A204.1 (cell line): ENCODE results near the gene MYO18B.
"Not testable (repeated sequence)": the region's sequence is repeated elsewhere in the genome, so short reads cannot be mapped to it uniquely, and the experiment has no call there.

Experiments
- FAIRE-seq: peaks from 2 replicates; lab custom pipeline; 2012; peaks lifted over from hg19 to GRCh38; lab: Jason Lieb, UNC

MYO18B gene, protein sequence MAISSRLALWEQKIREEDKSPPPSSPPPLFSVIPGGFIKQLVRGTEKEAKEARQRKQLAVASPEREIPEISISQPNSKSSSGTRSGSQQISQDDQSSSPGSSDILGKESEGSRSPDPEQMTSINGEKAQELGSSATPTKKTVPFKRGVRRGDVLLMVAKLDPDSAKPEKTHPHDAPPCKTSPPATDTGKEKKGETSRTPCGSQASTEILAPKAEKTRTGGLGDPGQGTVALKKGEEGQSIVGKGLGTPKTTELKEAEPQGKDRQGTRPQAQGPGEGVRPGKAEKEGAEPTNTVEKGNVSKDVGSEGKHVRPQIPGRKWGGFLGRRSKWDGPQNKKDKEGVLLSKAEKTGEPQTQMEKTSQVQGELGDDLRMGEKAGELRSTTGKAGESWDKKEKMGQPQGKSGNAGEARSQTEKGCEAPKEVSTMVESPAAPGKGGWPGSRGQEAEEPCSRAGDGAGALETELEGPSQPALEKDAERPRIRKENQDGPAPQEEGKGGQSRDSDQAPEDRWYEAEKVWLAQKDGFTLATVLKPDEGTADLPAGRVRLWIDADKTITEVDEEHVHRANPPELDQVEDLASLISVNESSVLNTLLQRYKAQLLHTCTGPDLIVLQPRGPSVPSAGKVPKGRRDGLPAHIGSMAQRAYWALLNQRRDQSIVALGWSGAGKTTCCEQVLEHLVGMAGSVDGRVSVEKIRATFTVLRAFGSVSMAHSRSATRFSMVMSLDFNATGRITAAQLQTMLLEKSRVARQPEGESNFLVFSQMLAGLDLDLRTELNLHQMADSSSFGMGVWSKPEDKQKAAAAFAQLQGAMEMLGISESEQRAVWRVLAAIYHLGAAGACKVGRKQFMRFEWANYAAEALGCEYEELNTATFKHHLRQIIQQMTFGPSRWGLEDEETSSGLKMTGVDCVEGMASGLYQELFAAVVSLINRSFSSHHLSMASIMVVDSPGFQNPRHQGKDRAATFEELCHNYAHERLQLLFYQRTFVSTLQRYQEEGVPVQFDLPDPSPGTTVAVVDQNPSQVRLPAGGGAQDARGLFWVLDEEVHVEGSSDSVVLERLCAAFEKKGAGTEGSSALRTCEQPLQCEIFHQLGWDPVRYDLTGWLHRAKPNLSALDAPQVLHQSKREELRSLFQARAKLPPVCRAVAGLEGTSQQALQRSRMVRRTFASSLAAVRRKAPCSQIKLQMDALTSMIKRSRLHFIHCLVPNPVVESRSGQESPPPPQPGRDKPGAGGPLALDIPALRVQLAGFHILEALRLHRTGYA (N-terminal part only)

DNA sequence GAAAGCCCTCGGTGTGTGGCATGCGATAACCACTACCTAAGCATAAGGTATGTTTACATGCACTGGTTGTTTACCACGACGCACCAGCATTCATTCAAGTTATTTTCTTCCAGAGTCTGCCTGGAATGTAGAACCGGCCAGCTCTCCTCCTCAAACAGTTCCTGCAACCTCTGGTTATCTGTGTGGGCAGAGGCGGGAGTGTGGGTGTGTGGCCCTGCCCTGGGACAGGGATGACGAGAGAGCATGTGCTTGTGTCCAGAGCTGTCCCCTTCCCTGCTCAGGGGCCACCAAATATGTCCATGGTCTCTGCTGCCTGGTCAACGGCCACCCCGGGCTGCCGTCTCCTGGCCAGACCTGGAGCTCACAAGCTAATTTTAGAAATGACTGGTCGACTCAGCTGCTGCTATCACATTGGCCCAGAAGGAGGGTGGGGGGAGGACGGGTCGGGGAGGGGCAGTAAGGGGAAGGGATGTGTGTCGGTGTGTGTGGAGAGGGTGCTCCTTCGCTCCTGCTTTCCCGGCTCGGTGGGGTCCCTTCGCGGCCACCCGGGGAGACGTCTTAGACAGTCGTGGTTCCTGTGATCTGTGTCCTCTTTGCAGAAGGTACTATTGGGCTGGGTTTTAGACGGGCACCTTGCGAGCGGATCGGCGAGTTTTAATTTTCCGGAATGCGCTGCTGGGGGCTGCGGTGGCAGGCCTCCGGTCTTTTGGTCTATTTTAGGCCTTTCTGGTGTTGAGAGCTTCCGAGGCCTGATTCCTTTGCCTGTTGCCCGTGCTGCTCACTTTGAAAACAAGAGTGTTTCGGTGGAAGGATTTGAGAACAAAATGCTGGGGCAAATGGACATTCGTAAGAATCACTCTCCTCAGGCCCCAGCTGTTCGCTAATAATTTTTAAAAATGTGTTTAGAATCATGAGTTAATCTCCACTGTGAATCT, at the start of gene MYO18B:
Gene MYO18B (plus strand): TSS at position 497 of the 935 bp plus-strand sequence. CDS start 18,905 bp downstream, outside the sequence.
- no peak for FAIRE-seq

DNA sequence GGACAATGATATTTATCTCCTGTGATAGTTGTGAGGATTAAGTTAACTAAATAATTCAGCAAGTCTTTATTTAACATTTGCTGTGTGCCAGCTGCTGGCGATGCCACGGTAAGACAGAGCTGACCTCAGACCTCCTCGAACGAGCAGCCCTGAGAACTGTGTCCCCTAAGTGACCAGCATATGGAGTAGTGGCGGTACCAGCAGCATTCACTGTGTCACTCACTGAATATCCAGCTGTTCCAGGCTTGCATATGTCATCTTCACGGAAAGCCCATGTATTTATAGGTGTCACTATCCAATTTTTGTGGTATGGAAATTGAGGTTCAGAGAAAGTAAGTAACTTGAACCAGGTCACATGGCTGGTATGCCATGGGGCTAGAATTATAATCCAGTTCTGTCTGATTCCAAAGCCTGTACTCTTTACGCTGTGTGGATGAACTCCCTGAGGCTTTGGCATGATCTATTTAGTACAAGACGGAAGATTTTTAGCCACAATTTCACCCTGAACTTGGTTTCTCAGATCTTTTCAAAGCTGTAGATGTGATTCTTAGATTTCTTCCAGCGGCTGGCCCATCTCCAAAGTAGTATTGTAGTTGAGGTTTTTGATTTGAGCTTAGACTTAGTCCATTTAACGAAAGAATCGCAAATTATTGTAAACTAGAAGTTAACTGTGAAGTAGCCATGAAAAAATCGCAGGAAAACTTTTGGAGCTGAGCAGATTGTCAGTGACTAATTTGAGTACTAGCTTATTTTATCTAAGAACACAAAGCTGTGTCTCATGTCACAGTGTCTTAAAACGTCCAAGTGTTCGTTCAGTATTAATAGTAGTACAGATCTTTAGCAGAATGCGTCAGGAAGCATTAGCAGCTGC, 49.4 kb upstream of the MYO18B start:
- FAIRE-seq, result no peak

DNA sequence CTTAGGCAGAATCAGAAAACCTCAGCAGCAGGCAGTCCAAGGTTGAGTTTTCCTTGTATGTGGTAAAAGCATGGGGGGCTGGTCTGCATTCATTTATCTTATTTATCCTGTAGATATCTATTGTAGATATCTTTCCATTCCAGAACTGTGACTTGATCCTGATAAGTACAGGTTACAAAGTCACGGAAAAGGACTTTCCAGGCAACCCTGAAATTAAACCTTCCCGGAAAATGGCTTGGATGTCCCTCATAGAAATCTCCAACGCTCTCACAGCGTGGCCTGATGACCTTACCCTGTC, 48.8 kb upstream of the MYO18B start:
- no peak for FAIRE-seq

DNA sequence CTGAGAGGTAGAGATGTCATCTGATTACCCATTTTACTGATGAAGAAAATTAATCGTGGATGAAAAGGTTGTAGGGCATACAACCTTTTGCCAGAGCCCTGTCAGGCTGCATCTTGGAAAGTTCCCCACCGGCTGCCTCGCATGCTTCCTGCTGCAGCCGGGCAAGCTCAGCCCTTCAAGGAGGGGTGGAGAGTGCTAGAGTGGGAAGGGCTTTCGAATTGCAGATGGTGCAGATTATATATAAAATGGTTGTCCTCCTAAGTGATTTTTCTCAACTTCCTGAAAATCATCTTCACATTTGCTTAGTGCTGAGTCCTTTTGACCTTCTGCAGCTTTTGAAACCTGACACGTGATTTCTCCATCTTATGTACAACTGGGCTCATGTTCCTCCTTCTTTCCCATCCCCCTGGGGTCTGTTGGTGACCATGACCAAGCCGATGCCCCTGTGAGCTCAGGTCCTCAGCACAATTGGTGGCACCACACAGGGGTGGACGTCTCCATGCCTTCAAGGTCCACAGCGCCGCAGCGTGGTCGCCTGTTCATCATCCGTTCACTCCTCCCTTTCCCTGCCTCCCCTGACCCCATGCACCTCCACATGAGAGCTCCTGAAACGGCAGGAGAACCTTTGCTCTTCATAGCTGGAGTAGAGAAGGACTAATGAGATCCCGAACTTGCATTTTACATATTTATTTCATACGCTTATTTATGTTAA, 47.6 kb upstream of the MYO18B start:
- FAIRE-seq, result no peak

DNA sequence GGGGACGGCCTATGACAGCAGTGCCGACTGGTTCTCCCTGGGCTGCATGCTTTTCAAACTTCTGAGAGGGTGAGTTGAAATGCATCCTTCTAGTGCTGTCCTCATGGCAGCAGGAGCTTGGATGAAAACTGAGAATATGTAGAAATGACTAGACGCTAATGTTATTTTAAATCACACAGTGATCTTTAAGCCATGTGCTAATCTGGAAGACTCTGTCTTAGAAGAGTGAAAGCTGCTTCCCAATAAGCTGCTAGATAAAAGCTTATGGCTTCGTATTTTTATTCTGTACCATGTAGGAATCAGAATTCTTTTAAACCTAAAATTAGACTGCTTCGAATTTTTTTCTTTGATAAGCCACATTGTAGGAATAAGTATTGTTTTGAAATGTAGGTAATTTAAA, 46.8 kb upstream of the MYO18B start:
- no peak for FAIRE-seq

DNA sequence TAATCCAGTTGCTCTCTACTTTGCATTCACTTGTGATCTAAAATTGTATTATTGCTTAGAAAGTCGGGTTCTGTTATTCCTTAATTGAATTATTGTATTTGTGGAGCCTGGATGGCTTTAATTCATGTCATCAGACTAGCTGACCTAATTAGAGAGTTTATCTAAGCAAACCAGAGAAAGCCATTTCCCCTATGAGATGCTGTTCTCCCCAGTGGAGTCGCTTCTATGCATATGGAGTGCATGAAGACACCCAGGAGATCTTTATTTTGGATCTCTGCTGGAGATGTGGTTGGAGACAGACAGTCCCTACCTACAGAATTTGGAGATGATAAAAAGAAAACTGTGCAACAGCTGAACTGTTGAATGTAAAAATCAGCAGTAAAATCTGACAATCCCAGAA, 45.2 kb upstream of the MYO18B start:
- FAIRE-seq, result no peak

DNA sequence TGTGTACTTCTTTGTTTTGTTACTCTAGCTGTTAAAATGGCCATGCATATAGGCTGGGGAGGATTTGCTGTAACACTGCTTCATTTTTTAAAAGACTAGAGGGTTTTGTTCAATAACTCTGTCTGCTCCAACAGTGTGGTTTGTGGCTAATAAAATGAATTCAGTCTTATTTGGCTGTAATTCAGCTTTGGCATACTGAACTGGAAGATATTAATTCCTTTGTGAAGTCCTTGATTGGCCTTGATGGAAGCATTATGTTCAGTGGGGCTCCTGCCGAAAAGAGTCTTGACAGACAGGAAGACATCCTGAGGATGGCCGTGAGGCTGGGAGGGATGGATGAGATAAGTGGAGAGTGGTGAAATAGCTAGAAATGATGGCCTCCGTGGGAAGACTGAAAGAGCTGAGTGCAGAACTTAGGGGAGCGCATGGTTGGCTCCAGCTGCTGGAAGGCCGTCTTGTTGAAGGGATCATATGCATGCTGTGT, 44.8 kb upstream of the MYO18B start:
- no peak for FAIRE-seq

DNA sequence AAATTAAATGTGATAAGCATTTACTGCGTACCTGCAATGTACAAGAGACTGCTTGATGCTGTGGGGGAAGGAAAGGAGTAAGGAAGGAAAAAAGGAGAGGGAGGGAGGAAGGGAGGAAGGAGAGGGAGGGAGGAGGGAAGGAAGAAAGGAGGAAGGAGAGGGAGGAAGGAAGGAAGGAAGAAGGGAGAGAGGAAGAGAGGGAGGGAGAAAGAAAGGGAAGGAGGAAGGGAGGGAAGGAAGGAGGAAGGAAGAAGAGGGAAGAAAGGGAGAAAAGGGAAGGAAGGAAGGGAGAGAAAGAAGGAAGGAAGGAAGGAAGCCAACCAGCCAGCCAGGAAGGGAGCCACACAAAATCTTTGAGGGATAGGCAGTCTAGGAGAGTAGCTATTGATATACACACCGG, 44.0 kb upstream of the MYO18B start:
- no peak for FAIRE-seq

DNA sequence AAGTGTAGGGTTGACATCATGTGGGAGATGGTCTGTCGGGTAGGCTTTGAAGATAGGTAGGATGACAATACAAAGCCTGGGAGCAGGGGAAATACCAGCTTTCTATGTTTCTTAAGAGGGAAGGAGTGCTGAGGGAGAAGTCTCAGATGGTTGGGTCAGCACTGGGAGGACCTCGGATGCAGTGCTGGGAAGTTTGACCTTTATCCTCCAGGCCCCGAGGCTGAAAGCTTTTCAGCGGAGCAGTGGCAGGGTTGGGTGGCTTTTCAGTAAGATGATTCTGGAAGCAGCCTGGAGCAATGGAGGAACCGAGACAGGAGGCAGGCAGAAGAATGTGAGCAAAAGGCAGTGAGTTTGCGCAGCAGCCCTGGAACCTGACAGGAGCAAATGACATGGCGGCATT, 43.5 kb upstream of the MYO18B start:
- no peak for FAIRE-seq

DNA sequence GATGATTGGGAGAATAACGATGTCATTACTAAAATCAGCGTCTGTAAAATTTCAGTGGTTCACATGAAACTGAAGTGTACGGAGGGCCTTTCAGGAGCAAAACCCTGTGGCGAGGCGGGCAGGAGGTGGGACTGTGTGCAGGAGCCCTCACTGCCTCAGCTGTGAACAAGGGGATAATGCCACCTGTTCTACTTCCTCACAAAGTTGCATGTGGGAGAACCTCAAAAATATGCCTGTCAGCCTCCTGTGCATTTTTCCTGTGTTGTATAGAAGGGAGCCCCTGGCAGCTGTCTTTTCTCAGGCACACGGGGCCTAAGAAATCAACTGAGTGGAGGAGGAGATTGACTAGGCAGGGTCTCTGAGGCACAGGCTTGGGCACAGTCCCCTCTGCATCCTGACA, 43.0 kb upstream of the MYO18B start:
- no peak for FAIRE-seq

DNA sequence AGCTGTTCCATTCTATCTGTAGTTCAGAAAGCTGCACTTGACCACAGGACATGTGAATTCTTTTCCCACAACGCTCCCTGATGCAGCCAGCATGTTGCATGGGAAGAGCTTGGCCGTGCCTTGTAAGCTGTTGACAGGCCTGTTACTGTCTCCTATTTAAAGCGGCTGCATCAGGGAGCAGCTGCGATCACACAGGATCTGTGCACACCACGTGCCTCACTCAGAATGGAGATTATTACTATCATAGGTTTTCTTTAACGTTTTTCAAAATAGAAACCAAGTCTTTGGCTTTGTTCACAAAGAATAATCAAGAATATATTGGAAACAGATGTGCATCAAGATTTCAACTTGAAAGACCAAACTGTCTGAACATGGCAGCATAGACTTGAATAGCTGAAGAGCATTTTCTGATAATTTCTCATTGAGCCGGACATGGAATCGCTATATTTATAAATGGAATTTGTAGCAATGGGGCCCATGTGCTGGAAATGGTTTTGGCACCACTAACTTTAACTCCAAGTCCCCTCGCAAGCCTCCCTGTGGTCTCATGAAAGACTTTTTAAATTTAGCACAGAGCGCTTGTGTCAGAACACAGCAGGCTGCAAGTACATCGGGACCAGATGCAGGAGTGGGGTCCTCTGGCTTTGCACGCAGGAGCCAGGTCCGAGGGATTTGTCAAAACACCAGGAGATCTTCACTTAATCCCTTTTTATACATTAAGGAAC, 40.8 kb upstream of the MYO18B start:
- no peak for FAIRE-seq

DNA sequence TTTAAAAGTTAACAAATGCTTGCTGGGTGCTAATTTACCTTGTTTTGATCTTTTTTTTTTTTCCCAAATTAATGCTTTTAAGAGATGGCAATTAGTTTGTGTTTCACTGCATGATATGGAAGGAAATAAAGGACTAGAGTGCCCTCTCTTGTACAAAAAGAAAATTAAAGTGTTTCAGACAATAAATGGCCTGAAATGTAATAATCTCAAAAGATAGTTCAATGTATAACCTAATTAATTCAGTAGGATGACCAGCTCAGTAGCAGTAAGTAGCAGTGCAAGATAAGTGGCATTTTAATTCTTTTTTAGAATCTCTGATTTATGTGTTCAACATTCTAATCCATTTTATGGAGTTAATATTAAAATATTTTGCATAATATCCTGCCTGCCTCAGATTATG, 39.9 kb upstream of the MYO18B start:
- peak; percentile 93 for FAIRE-seq

DNA sequence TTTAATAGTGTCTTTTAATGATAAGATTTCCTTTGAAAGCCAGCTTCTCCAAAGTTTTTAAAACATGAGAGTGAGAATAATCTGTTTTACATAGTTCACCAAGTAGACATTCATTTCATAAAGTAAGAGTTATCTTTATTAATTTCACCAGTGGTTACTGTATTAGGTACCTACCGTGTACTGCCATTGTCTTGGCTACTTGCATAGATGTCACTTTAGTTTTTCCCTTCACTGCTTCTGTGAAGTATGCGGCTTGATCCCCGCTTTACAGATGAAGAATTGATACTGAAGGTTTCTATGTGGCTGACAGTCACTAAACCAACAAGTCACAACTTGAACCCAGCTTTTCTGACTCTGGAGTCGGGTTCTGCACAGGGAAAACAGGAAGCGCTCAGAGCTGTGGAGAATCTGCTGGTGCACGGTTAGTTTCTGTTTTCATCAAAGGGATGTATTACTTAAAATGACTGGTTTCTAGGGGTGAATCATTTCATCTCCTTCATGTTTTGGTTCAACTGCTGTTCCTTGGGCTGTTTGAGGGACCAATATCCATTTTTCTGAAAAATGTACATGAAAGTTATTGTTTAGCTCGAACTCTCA, 39.3 kb upstream of the MYO18B start:
- no peak for FAIRE-seq

DNA sequence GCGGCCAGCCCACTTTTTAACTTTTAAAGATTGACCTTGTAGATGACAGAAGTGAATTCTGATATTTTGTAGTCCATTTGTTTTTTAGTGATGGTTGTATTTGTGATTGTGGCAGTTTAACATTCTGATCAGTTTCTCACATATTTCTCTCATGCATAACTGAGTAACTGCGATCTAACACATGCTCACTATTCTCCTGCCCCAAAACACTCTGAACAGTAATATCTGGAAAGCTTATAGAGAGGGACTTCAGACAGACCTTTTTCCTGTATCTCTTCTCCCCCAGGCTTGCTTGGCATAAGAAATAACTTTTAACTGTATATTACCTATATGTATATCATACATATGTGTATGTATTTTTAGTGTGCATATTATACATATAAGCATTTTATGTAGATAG, 37.3 kb upstream of the MYO18B start:
- FAIRE-seq, result no peak

DNA sequence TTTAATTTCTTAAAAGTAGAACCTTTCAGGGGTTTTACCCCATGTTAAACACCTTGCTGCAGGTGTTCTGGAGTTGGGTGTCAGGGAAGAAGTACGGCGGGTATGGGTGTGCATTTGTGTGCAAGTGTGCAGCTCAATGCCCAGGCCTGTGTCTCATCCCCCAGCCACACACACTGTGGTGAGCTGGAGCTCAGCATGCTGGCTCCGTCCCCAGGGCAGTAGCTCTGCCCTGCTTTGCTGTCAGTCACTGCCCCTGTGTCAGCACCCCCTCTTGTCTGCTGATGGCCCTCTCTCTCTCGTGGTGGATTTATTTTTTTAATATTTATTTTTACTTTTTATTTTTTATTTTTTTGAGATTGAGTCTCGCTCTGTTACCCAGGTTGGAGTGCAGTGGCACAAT, 35.8 kb upstream of the MYO18B start:
- FAIRE-seq, result no peak

DNA sequence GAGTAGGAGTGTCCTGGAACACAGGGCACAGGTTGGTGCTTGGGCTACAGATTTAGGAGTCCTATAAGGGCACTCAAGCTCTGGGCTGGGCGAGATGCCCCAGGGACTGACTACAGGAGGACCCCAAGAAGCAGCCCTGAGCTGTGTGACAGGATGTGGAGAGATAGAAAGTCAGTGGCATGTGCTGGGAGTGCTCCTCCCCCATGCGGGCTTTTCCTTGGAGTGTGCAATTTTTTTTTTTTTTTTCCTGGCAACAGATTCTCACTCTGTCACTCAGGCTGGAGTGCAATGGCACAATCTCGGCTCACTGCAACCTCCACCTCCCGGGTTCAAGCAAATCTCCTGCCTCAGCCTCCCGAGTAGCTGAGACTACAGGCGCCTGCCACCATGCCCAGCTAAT, 33.6 kb upstream of the MYO18B start:
- not testable (repeated sequence) for FAIRE-seq

DNA sequence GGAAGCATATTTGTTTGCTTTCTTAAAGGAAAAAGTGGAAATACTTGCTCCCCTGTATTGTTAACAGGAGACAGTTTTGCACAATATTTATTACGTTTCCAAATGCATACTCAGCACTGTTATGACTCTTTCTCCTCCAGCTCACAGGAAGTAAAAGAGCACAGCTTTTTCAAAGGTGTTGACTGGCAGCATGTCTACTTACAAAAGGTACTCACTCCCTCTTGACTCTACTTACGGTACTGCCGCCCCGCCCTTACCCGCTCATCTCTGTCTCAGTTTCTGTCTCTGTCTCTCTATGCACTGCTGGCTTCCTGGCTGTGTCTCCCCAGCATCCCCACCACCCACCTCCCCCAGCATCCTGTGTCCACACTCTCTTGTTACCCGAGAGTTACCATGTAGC, 32.2 kb upstream of the MYO18B start:
- no peak for FAIRE-seq

DNA sequence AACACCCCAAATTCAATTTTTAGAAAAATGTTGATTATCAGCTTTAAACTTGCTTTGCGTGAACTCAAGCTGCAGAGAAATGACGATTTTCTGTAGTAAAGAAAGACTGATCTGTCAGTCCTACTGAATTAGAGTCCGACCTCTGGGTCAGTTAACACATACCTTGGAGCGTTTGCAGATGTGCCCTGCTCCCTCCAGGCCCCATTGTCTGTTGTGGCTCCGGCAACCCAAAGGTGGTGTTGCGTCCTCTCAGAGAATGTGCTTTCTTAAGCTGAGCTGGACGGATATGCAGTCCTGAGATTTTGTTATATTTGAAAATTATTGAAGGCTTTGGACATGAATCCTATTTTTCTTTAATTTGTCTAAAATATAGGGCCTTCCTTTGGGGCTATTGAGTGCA, 31.5 kb upstream of the MYO18B start:
- FAIRE-seq, result no peak

DNA sequence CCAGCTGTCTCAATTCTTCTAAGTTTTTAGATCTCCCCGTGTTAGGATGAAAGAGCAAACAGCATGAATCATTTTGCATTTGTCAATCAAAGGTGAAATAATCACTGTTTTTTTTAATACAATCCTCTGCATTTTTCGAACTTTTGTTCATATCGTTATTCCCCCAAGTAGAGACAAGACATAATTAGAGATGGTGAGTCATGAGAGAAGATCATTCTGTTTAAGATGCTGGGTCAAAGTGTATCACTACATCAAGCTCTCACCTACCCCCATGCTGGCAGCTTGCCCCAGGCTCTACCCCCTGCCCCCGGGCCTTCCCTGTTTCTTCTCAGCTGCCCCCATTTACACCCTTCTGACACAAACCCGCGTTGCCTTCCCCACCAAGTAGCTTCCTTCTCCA, 30.5 kb upstream of the MYO18B start:
- FAIRE-seq, result no peak
